NCI-H2227 (cell line): ENCODE measurements around the gene UACA.

Source experiments
- DNase-seq: peaks from one replicate; lab custom pipeline; 2025; ENCODE audit not compliant: unreplicated experiment; lab: John Stamatoyannopoulos, UW

The UACA gene

GRCh38 chr15:70605606-70606410 lies 157.6 kb downstream of the UACA start:
- no peak for DNase-seq

GRCh38 chr15:70604666-70605315 lies 158.6 kb downstream of the UACA start:
- DNase-seq, result no peak
